Skeletal muscle tissue (tissue), 4 donors: ENCODE measurements around the gene ATXN7. TPM values are rescaled to one million over a fixed set of nuclear protein-coding genes. Genes with fewer than 3 reads are reported as not detected.

Experiments
- H3K27ac ChIP-seq: one replicate; pipeline ENCODE4 v1.7.0; 2013; ENCODE audit warnings: mild to moderate bottlenecking, low read depth, low read length, inconsistent platforms
- H3K27me3 ChIP-seq, 3 donors: one replicate each; pipeline ENCODE4 v1.7.0; 2013; ENCODE audit warnings: low read length in 3 of 3; ENCODE audit not compliant: control insufficient read depth in 3 of 3, insufficient read depth in 3 of 3
- H3K36me3 ChIP-seq, 3 donors: one replicate each; pipeline ENCODE4 v1.7.0; 2013; ENCODE audit warnings: low read length in 3 of 3; ENCODE audit not compliant: control insufficient read depth in 3 of 3, insufficient read depth in 3 of 3
- H3K4me1 ChIP-seq, 3 donors: one replicate each; pipeline ENCODE4 v1.7.0; 2013; ENCODE audit warnings: low read length in 3 of 3, mild to moderate bottlenecking in 3 of 3; ENCODE audit not compliant: control insufficient read depth in 3 of 3, insufficient read depth in 3 of 3
- H3K4me3 ChIP-seq, 3 donors: one replicate each; pipeline ENCODE4 v1.7.0; 2013; ENCODE audit warnings: low read length in 3 of 3
- H3K9ac ChIP-seq, 3 donors: one replicate each; pipeline ENCODE4 v1.7.0; 2013; ENCODE audit warnings: low read length in 3 of 3, mild to moderate bottlenecking in 3 of 3, moderate library complexity in 2 of 3, low read depth in 1 of 3
- H3K9me3 ChIP-seq, 3 donors: one replicate each; pipeline ENCODE4 v1.7.0; 2013; ENCODE audit warnings: low read length in 3 of 3; ENCODE audit not compliant: control insufficient read depth in 3 of 3
- total RNA-seq: library from RNA; depleted of rRNA; stranded (reverse); fragments of >200 nt; gene quantifications from one replicate; pipeline ENCODE4 v1.2.3, GENCODE V29; 2014
- donor health status: Osteomylitis.

The ATXN7 gene
- total RNA-seq, 1 donor from 2014 or later = 8.4 TPM

DNA sequence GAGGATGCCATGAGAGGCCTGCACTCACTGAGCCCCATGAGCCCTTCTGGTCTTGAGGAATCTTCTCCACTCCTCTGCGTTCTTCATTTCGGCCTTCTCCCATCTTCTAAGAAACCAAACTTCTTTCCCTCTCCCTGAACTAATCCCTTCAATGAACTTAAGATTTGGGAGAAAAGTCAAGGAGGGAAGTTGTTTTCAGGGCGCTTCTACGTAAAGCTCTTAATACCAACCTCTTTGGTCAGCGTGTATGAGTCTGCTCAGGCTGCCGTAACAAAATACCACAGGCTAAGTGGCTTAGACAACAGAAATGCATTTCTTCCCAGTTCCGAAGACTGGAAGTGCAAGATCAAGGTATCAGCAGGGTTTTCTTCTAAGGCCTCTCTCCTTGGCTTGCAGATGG, 173.4 kb downstream of the ATXN7 start:
- Histone ChIP-seq H3K4me3 (no peak overlapping the region), H3K27ac (no peak overlapping the region), H3K9ac (no peak overlapping the region), H3K36me3 (no peaks in the 10 kb centered on the region), H3K4me1 (no peaks in the 10 kb centered on the region), H3K27me3 (no peaks in the 10 kb centered on the region), H3K9me3 (no peaks in the 10 kb centered on the region)

DNA sequence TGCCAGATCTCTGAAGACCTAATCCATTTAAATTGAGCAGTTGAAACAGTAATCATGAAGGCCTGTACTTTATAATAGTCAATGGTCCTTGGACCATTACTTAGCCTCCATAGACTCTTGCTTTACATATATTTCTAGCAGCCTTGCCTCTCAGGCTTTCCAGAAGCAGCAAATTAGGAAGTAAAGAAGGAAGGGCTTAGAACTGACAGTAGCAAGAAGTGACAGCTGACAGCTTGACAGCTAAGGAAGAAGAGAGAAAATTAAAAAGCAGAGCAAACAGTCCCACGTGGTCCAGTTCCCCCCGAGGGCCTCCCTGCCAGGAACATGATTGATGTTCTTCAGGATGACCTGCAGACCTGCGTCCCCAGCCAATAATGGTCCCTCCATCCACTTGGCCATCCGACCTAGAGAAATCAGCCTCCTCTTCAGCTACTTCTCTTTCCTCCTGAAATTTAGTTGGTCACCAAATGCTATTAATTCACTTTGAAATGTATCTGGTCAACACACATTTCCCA, 174.6 kb downstream of the ATXN7 start:
- H3K9ac ChIP-seq = no peak overlapping the region
- no peaks in the 10 kb centered on the region for H3K36me3 ChIP-seq
- no peaks in the 10 kb centered on the region for H3K4me1 ChIP-seq
- H3K27me3 ChIP-seq = no peaks in the 10 kb centered on the region
- no peaks in the 10 kb centered on the region for H3K9me3 ChIP-seq
- no peak overlapping the region for H3K27ac ChIP-seq
- H3K4me3 ChIP-seq = no peak overlapping the region

DNA sequence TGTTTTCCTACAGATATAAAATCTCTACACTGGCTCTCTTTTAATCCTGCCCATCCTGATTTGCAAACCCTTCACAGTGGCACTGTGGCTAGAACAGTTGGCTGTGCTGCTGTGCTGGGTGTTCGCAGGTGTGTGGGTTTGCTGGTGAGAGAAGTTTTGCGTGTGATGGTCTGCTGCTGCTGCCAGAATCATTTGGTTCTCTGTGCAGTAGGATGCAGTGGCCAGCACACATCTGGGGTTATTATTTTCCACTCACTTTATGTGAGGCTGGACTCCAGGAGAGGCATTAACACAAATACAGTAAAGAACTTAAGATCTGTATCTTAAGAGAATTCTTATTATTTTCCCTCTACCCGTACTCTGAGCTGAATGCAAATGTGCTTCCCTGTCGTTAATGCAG, 175.7 kb downstream of the ATXN7 start:
- Histone ChIP-seq H3K9ac (no peak overlapping the region), H3K27ac (no peak overlapping the region), H3K27me3 (no peaks in the 10 kb centered on the region), H3K9me3 (no peaks in the 10 kb centered on the region), H3K36me3 (no peaks in the 10 kb centered on the region), H3K4me3 (no peak overlapping the region), H3K4me1 (no peaks in the 10 kb centered on the region)

DNA sequence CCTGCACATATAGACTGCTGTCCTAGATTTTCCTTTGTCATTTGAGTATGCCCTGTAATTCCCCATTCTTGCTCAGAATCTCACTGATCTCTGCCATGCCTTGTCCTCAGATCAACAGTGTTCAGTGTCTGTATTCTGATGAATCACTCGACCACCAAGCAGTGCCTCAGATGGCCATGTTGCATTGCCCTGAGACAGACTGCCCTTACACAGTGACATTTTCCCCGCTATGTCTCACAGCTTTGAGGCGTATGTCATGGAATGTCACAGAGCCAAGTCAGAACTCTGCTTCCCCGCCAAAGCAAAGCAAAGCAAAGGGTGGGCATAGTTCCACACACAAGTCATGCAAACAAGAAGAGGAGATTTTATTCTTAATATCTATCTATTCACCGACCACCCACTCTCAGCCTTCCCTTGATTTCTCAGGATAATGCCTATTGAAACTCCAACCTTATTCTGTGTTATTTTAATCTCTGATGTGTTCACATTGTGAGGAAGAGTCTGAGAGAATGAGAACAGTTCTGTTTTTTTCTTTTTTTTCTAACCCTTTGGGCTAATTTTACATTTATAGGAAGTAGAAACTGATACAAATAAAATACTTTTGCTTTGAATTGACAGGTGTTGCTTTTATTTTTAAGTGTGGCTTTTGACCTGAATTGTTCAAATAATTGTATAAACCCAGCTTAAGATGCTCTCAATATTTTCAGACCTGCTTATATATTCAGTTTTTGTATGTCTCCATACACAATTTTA, 176.5 kb downstream of the ATXN7 start:
- Histone ChIP-seq H3K27me3 (no peaks in the 10 kb centered on the region), H3K4me3 (no peak overlapping the region), H3K4me1 (no peaks in the 10 kb centered on the region), H3K9ac (no peak overlapping the region), H3K9me3 (no peaks in the 10 kb centered on the region), H3K27ac (no peak overlapping the region), H3K36me3 (no peaks in the 10 kb centered on the region)

DNA sequence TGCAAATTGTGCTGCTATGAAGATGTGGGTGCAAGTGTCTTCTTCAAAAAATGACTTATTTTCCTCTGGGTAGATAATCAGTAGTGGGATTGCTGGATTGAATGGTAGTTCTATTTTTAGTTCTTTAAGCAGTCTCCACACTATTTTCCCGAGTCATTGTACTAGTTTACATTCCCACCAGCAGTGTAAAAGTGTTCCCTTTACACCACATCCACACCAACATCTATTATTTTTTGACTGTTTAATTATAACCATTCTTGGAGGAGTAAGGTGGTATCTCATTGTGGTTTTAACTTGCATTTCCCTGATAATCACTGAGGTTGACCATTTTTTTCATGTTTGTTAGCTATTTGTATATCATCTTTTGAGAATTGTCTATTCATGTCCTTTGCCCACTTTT, 179.3 kb downstream of the ATXN7 start:
- H3K27ac ChIP-seq = no peak overlapping the region
- no peak overlapping the region for H3K4me3 ChIP-seq
- H3K9me3 ChIP-seq = no peaks in the 10 kb centered on the region
- H3K36me3 ChIP-seq = no peaks in the 10 kb centered on the region
- H3K27me3 ChIP-seq = no peaks in the 10 kb centered on the region
- H3K9ac ChIP-seq = no peak overlapping the region
- no peaks in the 10 kb centered on the region for H3K4me1 ChIP-seq

DNA sequence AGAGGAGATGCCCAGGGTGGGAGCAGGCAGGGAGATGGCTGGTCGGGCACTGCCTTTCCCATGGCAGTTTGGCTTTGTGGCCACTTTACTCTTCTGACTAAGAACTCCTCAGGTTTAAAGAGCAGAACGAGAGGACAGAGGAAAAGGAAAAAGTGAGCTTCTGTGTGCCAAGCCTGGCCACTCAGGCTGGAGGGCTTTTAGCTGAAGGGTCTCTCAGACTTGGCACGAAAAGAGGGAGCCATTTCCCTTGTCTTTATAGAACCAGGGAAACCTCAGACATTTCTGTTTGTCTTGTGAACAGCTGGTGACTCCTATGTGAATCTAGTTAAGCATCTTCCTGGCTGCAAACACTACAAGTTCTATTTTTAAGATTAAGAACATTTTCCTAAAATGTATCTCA, 182.9 kb downstream of the ATXN7 start:
- no peaks in the 10 kb centered on the region for H3K4me1 ChIP-seq
- H3K4me3 ChIP-seq = no peak overlapping the region
- H3K27me3 ChIP-seq = no peaks in the 10 kb centered on the region
- no peaks in the 10 kb centered on the region for H3K9me3 ChIP-seq
- H3K36me3 ChIP-seq = no peaks in the 10 kb centered on the region
- no peak overlapping the region for H3K9ac ChIP-seq
- no peak overlapping the region for H3K27ac ChIP-seq

DNA sequence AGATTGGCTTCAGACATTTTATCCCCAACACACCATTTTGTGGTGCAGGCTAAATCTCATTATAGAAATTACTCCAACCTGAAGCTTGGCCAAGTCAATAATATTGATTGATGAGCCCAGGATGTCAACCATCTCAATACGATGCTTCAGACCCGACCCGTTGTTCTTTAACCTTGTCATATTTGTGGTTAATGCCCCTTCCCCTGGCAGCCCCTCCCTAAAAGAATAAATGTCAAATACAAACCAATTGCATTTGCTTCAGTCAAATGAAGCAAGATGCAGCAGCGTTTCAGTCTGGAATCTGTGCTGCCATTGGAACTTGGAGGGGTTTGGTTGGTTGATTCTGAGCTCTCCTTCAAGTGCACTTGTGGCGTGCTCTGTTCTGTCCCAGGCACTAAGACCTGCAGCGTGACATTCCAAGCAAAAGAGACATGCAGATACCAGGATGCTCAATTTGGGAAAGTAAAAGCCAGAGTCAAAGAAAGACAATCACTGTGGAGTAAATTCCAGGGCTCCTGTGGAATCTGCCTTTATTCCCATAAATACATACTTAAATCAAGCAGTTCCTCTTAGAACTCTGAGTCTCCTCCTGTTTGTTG, 183.4 kb downstream of the ATXN7 start:
- no peak overlapping the region for H3K4me3 ChIP-seq
- H3K4me1 ChIP-seq = no peaks in the 10 kb centered on the region
- H3K27ac ChIP-seq = no peak overlapping the region
- H3K27me3 ChIP-seq = no peaks in the 10 kb centered on the region
- no peaks in the 10 kb centered on the region for H3K9me3 ChIP-seq
- no peaks in the 10 kb centered on the region for H3K36me3 ChIP-seq
- no peak overlapping the region for H3K9ac ChIP-seq

DNA sequence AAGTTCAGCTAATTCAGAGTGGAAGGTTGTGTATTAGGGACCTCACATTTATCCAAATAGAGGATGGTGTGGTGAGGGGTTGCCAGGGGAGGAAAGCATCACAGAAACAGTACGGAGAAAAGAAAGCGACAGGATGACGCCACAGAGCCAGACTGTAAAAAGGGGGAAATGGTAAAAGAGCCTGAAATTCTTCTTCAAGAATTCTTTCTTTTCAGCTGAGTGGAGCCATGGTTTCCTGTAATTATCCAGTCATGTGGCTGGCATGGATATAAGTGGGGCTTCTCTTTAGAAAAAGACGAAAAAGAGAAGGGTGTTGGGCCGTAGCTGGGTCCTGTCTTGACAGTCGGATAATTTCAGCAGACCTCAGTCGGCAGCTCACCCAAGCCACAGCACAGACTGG, 184.1 kb downstream of the ATXN7 start:
- H3K4me3 ChIP-seq = no peak overlapping the region
- H3K27ac ChIP-seq = no peak overlapping the region
- H3K4me1 ChIP-seq = no peaks in the 10 kb centered on the region
- no peaks in the 10 kb centered on the region for H3K9me3 ChIP-seq
- H3K27me3 ChIP-seq = no peaks in the 10 kb centered on the region
- no peaks in the 10 kb centered on the region for H3K36me3 ChIP-seq
- no peak overlapping the region for H3K9ac ChIP-seq

DNA sequence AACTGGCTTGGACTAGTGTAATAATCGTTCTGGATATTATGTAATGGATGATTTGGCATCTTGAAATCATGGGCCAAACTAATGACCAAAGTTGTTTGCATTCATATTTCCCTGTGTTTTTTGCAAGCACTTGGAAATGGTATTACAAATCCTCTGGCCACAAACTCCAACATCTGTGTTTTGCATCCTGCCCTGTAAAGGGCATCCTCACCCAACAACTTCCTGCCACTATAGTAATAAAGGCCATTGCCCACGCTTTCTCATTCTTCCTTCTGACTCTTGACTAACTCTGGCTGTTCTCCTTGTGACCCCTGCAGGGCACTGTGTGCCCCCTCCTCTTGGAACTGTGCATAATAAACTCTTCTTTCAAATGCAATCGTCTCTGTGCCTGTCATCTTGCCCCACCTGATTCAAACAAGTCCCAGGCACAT, 185.0 kb downstream of the ATXN7 start:
- H3K27ac ChIP-seq = no peak overlapping the region

DNA sequence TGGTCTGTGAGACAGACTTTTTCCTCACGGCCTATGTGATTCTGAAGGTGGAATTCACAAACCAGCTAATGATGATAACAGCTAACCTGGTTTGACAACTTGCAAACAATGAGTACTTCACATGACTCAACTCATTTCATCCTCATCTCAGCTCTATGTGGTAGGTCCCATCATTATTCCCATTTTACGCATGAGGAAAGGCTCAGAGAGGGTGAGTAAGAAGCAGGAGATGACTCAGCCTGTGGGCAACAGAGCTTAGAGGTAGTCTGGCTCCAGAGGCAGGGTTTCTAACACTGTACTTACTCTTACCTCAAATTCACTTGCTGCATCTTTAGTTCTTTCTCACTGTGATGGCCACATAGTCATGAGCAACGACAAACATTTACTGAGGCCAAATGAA, 185.5 kb downstream of the ATXN7 start:
- H3K27me3 ChIP-seq = no peaks in the 10 kb centered on the region
- no peak overlapping the region for H3K4me3 ChIP-seq
- no peaks in the 10 kb centered on the region for H3K9me3 ChIP-seq
- H3K27ac ChIP-seq = no peak overlapping the region
- no peaks in the 10 kb centered on the region for H3K4me1 ChIP-seq
- H3K9ac ChIP-seq = no peak overlapping the region
- H3K36me3 ChIP-seq = no peaks in the 10 kb centered on the region

More for the DNA sequence above, 185.0 kb downstream of the ATXN7 start:
- Histone ChIP-seq H3K9me3 (no peaks in the 10 kb centered on the region), H3K27me3 (no peaks in the 10 kb centered on the region), H3K9ac (no peak overlapping the region), H3K36me3 (no peaks in the 10 kb centered on the region), H3K4me1 (no peaks in the 10 kb centered on the region), H3K4me3 (no peak overlapping the region)
